Right ventricle myocardium superior (tissue), 1 donor: Measurements from ENCODE around the gene MGAT5. TPM values are rescaled to one million over a fixed set of nuclear protein-coding genes. Genes with fewer than 3 reads are reported as not detected.

Experiments used
- ATAC-seq: fragments of 200-7000 bp; cut with Tn5 transposase; one replicate; pipeline ENCODE4 v1.9.1; 2020; ENCODE audit warnings: mild to moderate bottlenecking; ENCODE audit not compliant: poor library complexity
- DNase-seq: peaks from one replicate; pipeline ENCODE4 v3.0.0-alpha.2; 2020
- intact Hi-C: fragments of 100-400 bp; cut with DNase I; formaldehyde crosslinking; loops from one replicate; pipeline ENCODE4 v1.11.2; 2022
- total RNA-seq: library from RNA; stranded (reverse); fragmentation: NEBNext Ultra II Directional; extraction: Animal tissue kit (Norgen Biotek cat#: 25700); gene quantifications from one replicate; pipeline ENCODE4 v1.2.1, GENCODE V29; 2021
- donor health status: DM: no; HTN: yes; CAD: no; lungs with severe emphysema.

MGAT5 gene
- total RNA-seq, 1 donor from 2014 or later = 82.8 TPM

GRCh38 chr2:134393075-134393461 lies 139.2 kb downstream of the MGAT5 start:
- intact Hi-C loops = no loop called here
- DNase-seq (no peak), ATAC-seq (peak; percentile 68)

GRCh38 chr2:134395779-134396178 lies 141.9 kb downstream of the MGAT5 start:
- intact Hi-C loops = no loop called here
- DNase-seq (no peak), ATAC-seq (no peak)

- peak; percentile 45 for DNase-seq
- intact Hi-C loops = no loop called here
- peak; percentile 45 for ATAC-seq
These were observed 142.6 kb downstream of the MGAT5 start for GRCh38 chr2:134396493-134396892.

- intact Hi-C loops = no loop called here
- ATAC-seq (no peak), DNase-seq (no peak)
These were observed 143.4 kb downstream of the MGAT5 start for GRCh38 chr2:134397146-134397896.

- no peak for DNase-seq
- ATAC-seq = no peak
- intact Hi-C loops = no loop called here
These were observed 144.4 kb downstream of the MGAT5 start for GRCh38 chr2:134398300-134398699.

GRCh38 chr2:134399096-134399495 lies 145.2 kb downstream of the MGAT5 start:
- no peak for ATAC-seq
- intact Hi-C loops = no loop called here
- no peak for DNase-seq

GRCh38 chr2:134401081-134401497 lies 147.2 kb downstream of the MGAT5 start:
- intact Hi-C loops = no loop called here
- ATAC-seq = peak; percentile 73
- peak; percentile 85 for DNase-seq

GRCh38 chr2:134401789-134402188 lies 147.9 kb downstream of the MGAT5 start:
- DNase-seq (no peak), ATAC-seq (peak; percentile 79)
- intact Hi-C loops = no loop called here

- ATAC-seq (peak; percentile 78), DNase-seq (peak; percentile 56)
- intact Hi-C loops = no loop called here
These were observed 148.5 kb downstream of the MGAT5 start for GRCh38 chr2:134402410-134402809.

- no peak for DNase-seq
- intact Hi-C loops = no loop called here
- no peak for ATAC-seq
These were observed 151.8 kb downstream of the MGAT5 start for GRCh38 chr2:134405611-134406081.

GRCh38 chr2:134406311-134406710 lies 152.4 kb downstream of the MGAT5 start:
- DNase-seq = no peak
- intact Hi-C loops = no loop called here
- no peak for ATAC-seq

- intact Hi-C loops = no loop called here
- DNase-seq (no peak), ATAC-seq (no peak)
These were observed 152.9 kb downstream of the MGAT5 start for GRCh38 chr2:134406736-134407135.

GRCh38 chr2:134407154-134407890 lies 153.4 kb downstream of the MGAT5 start:
- ATAC-seq (no peak), DNase-seq (no peak)
- intact Hi-C loops = no loop called here

- DNase-seq (no peak), ATAC-seq (no peak)
- intact Hi-C loops = no loop called here
These were observed 154.5 kb downstream of the MGAT5 start for GRCh38 chr2:134408386-134408785.

- ATAC-seq (no peak), DNase-seq (no peak)
- intact Hi-C loops = no loop called here
These were observed 154.9 kb downstream of the MGAT5 start for GRCh38 chr2:134408791-134409190.

- DNase-seq (no peak), ATAC-seq (no peak)
- intact Hi-C loops = loop anchor here (5.0 to 10.0 kb wide), 3 partner anchors 155 to 523 kb away; partner anchors contain the start of gene MGAT5
These were observed 156.1 kb downstream of the MGAT5 start for GRCh38 chr2:134410006-134410405.

GRCh38 chr2:134410831-134411231 lies 157.0 kb downstream of the MGAT5 start:
- ATAC-seq (peak; percentile 36), DNase-seq (no peak)
- intact Hi-C loops = loop anchor here (5.0 to 10.0 kb wide), 3 partner anchors 156 to 524 kb away; partner anchors contain the start of gene MGAT5

GRCh38 chr2:134411279-134411827 lies 157.5 kb downstream of the MGAT5 start:
- peak; percentile 54 for ATAC-seq
- no peak for DNase-seq
- intact Hi-C loops = loop anchor here (5.0 to 10.0 kb wide), 3 partner anchors 157 to 524 kb away; partner anchors contain the start of gene MGAT5
